Kidney capillary endothelial cell (primary cell): ENCODE data around the gene CCDC138.

Experiments used
- DNase-seq: peaks from one replicate; pipeline ENCODE4 v3.0.0-alpha.2; 2018; ENCODE audit warnings: low spot score

The CCDC138 gene

GRCh38 chr2:108919571-108920373 lies 133.2 kb downstream of the CCDC138 start:
- no peak for DNase-seq

- no peak for DNase-seq
Measured at GRCh38 chr2:108920686-108921085, 134.1 kb downstream of the CCDC138 start.

- DNase-seq, result no peak
Measured at GRCh38 chr2:108921096-108922030, 134.8 kb downstream of the CCDC138 start.

DNA sequence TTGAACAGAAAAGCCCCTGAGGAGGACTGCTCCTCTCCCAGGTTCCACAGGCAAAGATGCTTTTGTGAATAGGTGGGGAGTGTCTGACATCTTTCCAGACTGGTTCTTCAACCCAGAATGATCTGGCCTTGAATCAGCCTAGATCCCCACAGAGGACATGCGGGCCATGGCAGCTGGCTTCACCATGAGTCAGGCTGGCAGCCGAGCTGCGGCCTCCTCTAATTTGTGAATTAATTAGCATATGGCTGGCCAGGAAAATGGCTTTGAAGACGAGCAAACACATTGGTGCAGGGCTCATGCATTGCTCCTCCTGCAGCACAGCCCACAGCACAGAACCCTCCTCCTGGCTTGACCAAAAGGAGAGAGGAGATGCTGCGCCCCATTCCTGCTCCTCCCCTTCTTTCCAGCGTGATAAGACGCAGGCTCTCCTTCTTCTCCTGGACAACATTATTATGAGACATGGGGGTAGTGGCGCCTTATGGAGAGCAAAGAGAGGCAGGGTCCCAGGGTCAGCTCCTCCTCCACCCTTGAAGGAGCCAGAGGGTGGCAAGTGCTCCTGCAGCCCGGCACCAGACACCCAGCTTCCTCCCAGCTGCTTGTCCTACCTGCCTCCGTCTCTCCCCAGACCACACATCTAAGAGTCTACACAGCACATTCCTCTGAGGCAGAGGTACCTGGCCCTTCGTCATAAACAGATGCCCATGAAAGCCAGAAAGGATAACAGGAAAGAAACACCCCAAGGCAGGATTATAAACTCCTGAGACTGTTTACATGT lies 135.8 kb downstream of the CCDC138 start:
- DNase-seq, result no peak

GRCh38 chr2:108923019-108923700 lies 136.6 kb downstream of the CCDC138 start:
- no peak for DNase-seq

DNA sequence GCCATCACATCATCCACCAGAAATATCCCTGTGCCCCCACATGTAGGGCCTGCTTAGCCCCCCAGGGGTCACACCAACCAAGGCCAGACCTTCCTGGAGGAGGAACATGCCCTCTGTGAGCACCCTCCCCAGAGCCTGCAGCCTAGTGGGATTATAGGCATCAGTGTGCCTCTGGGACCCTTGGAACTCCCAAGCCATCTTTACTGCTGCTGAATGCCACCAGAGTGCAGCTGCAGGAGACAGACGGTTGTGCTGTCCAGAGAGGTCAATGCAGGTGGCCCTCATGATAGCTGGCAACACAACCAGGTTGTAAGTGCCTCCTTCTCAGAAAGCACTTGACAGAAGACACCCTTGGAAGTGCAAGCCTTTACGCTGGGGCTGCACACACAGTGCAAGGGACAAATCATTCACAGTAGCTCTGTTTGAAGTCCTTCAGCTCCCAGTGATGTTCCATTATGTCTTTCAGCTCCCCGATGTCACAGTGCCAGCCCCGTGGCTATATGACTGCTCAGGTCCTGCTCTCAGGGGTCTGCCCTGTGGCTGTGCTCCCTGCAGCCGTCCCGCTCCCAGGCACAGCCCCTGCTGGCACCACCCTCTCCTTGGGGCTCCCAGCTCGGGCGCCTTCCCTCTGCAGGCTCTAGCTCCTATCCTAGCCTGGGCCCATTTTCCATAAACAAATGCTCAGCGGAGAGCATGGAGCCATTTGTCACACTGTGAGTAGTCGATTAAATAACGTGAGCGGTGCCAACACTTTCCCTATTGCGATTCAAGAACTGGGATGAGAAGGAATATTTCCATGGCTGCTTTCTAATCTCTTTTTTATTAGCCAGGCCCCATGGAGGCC lies 137.4 kb downstream of the CCDC138 start:
- no peak for DNase-seq

DNA sequence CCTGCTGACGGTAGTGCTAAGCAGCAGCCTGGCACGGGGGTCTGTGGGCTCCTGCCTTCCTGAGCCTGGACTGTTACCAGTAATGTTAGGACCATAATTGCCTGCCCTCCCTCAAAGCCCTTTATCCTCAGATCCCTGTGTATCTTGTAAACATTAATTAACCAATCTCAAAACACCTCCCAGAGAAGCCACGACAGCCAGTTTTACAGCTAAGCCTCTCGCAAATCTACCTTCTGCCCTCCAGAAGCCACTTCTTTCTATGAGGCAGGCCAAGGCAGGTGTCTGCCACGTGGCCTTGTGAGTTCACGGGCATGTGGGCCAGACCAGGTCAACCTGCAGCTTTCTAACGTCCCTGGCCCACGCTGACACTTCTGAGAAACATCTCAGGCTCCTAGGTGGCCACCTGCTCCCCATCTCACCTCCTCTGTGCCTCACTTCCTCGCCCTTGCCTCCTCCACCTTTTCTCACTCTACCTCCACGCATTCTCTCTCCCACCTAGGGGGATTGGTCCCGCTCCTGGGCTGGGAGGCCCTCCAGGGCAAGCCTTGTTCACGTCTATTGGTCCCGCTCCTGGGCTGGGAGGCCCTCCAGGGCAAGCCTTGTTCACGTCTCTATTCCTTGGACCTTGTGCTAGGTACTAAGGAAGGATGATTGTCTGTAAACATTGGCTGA lies 138.1 kb downstream of the CCDC138 start:
- no peak for DNase-seq

- DNase-seq, result no peak
Measured at GRCh38 chr2:108925286-108925685, 138.7 kb downstream of the CCDC138 start.

GRCh38 chr2:108925735-108926134 lies 139.2 kb downstream of the CCDC138 start:
- DNase-seq, result no peak
